Panc1 (cell line): ENCODE measurements around the gene ZNF664.

Experiments
- CTCF ChIP-seq: fragments of 450-650 bp; IDR thresholded peaks from 2 replicates; pipeline ENCODE4 v1.5.1; 2017; ENCODE audit warnings: mild to moderate bottlenecking
- POLR2AphosphoS5 ChIP-seq: IDR thresholded peaks from 2 replicates; pipeline ENCODE4 v1.6.1; 2012; ENCODE audit warnings: mild to moderate bottlenecking, low read depth, low read length, moderate library complexity
- REST ChIP-seq, 2 experiments: IDR thresholded peaks; 2 replicates each; pipeline ENCODE4 v1.6.1; 2011 to 2012; ENCODE audit warnings: low read depth in 2 of 2, control low read depth in 1 of 2, low read length in 1 of 2, mild to moderate bottlenecking in 1 of 2, moderate library complexity in 1 of 2; ENCODE audit not compliant: insufficient read depth in 1 of 2
- SIN3A ChIP-seq: IDR thresholded peaks from 2 replicates; pipeline ENCODE4 v1.6.1; 2012; ENCODE audit warnings: low read depth, mild to moderate bottlenecking, low read length, moderate library complexity, borderline replicate concordance; ENCODE audit not compliant: insufficient read depth

DNA sequence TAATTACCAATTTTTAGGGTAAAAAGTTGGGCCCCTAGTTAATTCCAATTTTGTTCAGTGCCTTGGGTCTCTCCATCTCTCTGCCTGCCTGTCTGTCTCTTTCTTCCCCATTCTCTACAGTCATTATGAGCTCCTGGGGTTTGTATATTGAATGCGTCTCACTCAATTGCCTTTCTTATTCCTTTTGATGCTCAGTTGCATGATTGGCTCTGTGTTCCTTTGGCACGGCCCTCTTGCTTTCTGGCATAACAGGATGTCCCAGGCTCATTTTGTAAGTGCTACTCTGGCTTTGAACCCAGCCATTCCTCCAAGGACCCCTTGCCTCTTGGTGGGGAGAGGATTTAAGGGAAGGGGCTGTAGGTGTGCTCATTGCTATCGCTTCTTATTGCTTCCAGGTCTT lies 35.6 kb downstream of the ZNF664 start:
- TF ChIP-seq CTCF (no peak), POLR2AphosphoS5 (no peak), REST (IDR thresholded peaks at IDR 0.05; ENCODE audit: insufficient read depth in 1 of 2, low read depth in 2 of 2, low read length in 1 of 2) (no peak), SIN3A (no peak)
